IPS DF 4.7 (cell line): ENCODE results near the gene SH2B3.

Experiments used
- DNase-seq: peaks from one replicate; pipeline ENCODE4 v3.0.0-alpha.2; 2013; ENCODE audit warnings: low spot score; ENCODE audit errors: extremely low read depth

Gene SH2B3

GRCh38 chr12:111408686-111409402 lies 3.1 kb downstream of the SH2B3 start:
- no peak for DNase-seq

GRCh38 chr12:111409403-111409779 lies 3.7 kb downstream of the SH2B3 start:
- DNase-seq, result no peak

GRCh38 chr12:111409780-111410430 lies 4.2 kb downstream of the SH2B3 start:
- no peak for DNase-seq

GRCh38 chr12:111410431-111411184 lies 4.9 kb downstream of the SH2B3 start:
- no peak for DNase-seq

GRCh38 chr12:111411185-111411764 lies 5.6 kb downstream of the SH2B3 start:
- DNase-seq, result no peak

GRCh38 chr12:111412007-111412829 lies 6.5 kb downstream of the SH2B3 start:
- no peak for DNase-seq

- no peak for DNase-seq
These were observed 7.2 kb downstream of the SH2B3 start for GRCh38 chr12:111412830-111413441.

GRCh38 chr12:111413442-111414086 lies 7.8 kb downstream of the SH2B3 start:
- no peak for DNase-seq

GRCh38 chr12:111414711-111415252 lies 9.1 kb downstream of the SH2B3 start:
- no peak for DNase-seq

- no peak for DNase-seq
These were observed 11.6 kb downstream of the SH2B3 start for GRCh38 chr12:111417290-111417689.

GRCh38 chr12:111417784-111418593 lies 12.3 kb downstream of the SH2B3 start:
- DNase-seq, result no peak

- DNase-seq, result no peak
These were observed 12.8 kb downstream of the SH2B3 start for GRCh38 chr12:111418594-111418880.

- DNase-seq, result no peak
These were observed 14.1 kb downstream of the SH2B3 start for GRCh38 chr12:111419784-111420183.

GRCh38 chr12:111420494-111420893 lies 14.8 kb downstream of the SH2B3 start:
- no peak for DNase-seq

GRCh38 chr12:111424189-111424792 lies 18.6 kb downstream of the SH2B3 start:
- no peak for DNase-seq

- DNase-seq, result no peak
These were observed 19.1 kb downstream of the SH2B3 start for GRCh38 chr12:111424793-111425251.

GRCh38 chr12:111425655-111426054 lies 19.9 kb downstream of the SH2B3 start:
- no peak for DNase-seq

- no peak for DNase-seq
These were observed 20.8 kb downstream of the SH2B3 start for GRCh38 chr12:111426344-111427185.
